HUES6 (cell line): ENCODE measurements around the gene ANKRD29.
"Not testable (repeated sequence)": the region's sequence is repeated elsewhere in the genome, so short reads cannot be mapped to it uniquely, and the experiment has no call there.

Source experiments
- H3K27ac ChIP-seq: 2 replicates; pipeline ENCODE4 v1.7.0; 2013; ENCODE audit warnings: low read depth, mild to moderate bottlenecking, low read length, inconsistent platforms
- H3K27me3 ChIP-seq: 2 replicates; pipeline ENCODE4 v1.6.1; 2013; ENCODE audit warnings: low read length; ENCODE audit not compliant: control insufficient read depth, insufficient read depth
- H3K36me3 ChIP-seq: 2 replicates; pipeline ENCODE4 v1.6.1; 2013; ENCODE audit warnings: low read length; ENCODE audit not compliant: control insufficient read depth, insufficient read depth
- H3K4me1 ChIP-seq: 2 replicates; pipeline ENCODE4 v1.6.1; 2013; ENCODE audit warnings: low read length; ENCODE audit not compliant: control insufficient read depth, insufficient read depth
- H3K4me3 ChIP-seq: 2 replicates; pipeline ENCODE4 v1.5.1; 2013; ENCODE audit warnings: low read depth, low read length
- H3K9ac ChIP-seq: one replicate; pipeline ENCODE4 v1.6.1; 2013; ENCODE audit warnings: mild to moderate bottlenecking, low read length
- H3K9me3 ChIP-seq: 2 replicates; pipeline ENCODE4 v1.6.1; 2013; ENCODE audit warnings: low read depth, low read length; ENCODE audit not compliant: control insufficient read depth, insufficient read depth

The ANKRD29 gene

DNA sequence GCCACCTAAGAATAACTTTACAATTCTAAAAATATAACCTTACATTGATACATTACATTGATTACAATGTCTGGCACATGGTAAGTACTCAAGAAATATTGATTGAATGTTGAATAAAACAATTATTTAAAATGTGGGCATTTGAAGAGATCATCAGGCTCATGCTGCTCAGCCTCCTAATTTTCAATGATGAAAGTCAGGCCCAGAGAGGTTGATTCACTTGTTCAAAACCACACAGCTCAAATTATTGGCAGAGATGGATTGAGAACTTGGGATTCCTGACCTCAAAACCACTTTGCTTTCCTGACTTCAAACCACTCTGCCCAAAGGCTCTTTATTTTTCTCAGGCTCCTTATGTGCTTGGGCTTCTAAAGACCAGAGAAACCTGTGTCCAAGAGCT lies 34.7 kb downstream of the ANKRD29 start:
- no peak overlapping the region for H3K27ac ChIP-seq
- H3K4me3 ChIP-seq: no peak overlapping the region
- no peaks in the 10 kb centered on the region for H3K27me3 ChIP-seq
- H3K4me1 ChIP-seq: peaks cover 5% of the 10 kb centered on the region; the same call in 1 of the 2 replicates
- no peaks in the 10 kb centered on the region for H3K36me3 ChIP-seq
- H3K9ac ChIP-seq: no peak overlapping the region
- no peaks in the 10 kb centered on the region for H3K9me3 ChIP-seq

DNA sequence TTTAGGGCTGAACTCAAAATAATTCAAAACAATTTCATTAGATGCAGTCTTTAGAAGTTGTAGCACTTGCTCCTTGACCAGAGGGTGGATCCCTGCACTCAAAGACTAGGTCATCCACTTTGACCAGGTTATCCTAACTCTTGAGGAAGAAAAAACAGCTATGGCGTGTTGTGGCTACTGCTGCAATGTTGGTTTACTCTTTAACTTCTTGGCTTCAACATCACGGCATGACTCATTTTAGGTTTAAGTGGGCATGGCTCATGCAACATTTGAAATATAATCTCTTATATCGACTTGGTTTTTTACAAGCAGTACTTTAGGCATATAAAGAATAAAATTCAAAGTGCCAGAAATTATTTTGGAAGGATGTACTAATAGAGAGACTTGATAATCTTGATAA lies 35.4 kb downstream of the ANKRD29 start:
- Histone ChIP-seq H3K27ac (no peak overlapping the region), H3K36me3 (no peaks in the 10 kb centered on the region), H3K9me3 (no peaks in the 10 kb centered on the region), H3K4me3 (no peak overlapping the region), H3K4me1 (no peaks in the 10 kb centered on the region), H3K27me3 (no peaks in the 10 kb centered on the region), H3K9ac (no peak overlapping the region)

- H3K9ac ChIP-seq: no peak overlapping the region
Measured at GRCh38 chr18:23626451-23627279, 36.0 kb downstream of the ANKRD29 start.

DNA sequence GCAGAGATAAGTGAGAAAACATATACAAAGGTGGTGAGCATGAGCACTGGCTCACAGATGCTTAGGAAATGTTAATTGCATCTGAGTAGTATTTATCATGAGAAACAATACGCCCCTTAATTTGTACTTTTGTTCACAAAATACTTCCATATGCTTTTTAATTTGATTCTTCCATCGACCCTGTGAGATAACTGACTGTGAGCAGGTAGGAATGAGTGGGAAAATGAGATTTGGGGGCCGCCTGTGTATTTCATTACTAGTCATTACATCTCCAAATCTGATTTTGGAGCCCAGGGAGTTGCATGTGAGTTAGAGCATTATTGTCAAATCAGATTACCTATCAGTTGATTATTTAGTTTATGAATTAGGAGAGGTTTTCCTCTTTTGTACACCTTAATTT lies 39.7 kb downstream of the ANKRD29 start:
- Histone ChIP-seq H3K9ac (no peak overlapping the region), H3K27ac (no peak overlapping the region), H3K4me3 (no peak overlapping the region), H3K4me1 (peaks cover 4% of the 10 kb centered on the region), H3K9me3 (no peaks in the 10 kb centered on the region), H3K27me3 (peaks cover 40% of the 10 kb centered on the region), H3K36me3 (no peaks in the 10 kb centered on the region)

More at GRCh38 chr18:23626451-23627279, 36.0 kb downstream of the ANKRD29 start:
- Histone ChIP-seq H3K4me1 (no peaks in the 10 kb centered on the region), H3K9me3 (no peaks in the 10 kb centered on the region), H3K4me3 (no peak overlapping the region), H3K27ac (no peak overlapping the region), H3K27me3 (peaks cover 5% of the 10 kb centered on the region), H3K36me3 (no peaks in the 10 kb centered on the region)

- Histone ChIP-seq H3K27ac (no peak overlapping the region), H3K4me1 (peaks cover 4% of the 10 kb centered on the region), H3K27me3 (peaks cover 45% of the 10 kb centered on the region), H3K36me3 (no peaks in the 10 kb centered on the region), H3K9me3 (no peaks in the 10 kb centered on the region), H3K9ac (peak overlapping the region; percentile 1), H3K4me3 (peak overlapping the region; percentile 62)
Measured at GRCh38 chr18:23619388-23619881, 43.3 kb downstream of the ANKRD29 start.

DNA sequence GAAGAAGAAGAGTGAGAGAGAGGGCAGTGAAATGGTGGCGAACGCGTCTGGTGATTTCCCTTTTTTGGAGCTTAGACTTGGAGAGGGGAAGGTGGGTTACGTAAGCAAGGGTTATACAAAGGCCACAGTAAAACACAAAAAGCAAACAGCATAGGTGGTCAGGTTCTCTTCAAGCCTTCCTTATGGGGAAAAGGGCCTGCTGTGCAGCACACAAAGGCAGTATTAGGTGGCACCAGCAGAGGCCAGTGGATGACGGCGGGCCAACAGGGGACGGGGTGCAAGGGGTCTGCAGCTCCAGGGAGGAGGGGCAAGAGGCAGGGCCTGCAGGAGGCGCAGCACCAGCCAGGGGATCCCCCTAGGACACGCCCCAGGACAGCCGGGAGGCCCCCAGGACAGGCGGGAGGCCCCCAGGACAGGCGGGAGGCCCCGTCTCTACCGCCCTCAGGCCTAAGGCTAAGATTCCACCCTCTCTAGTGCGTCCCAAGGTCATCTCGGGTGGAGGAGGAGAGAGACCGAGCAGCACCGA lies 43.8 kb downstream of the ANKRD29 start:
- H3K27ac ChIP-seq: no peak overlapping the region
- peak overlapping the region; percentile 62 for H3K4me3 ChIP-seq
- peak overlapping the region; percentile 1 for H3K9ac ChIP-seq

GRCh38 chr18:23617412-23618014 lies 45.2 kb downstream of the ANKRD29 start:
- no peaks in the 10 kb centered on the region for H3K36me3 ChIP-seq
- H3K27me3 ChIP-seq: peaks cover 45% of the 10 kb centered on the region
- H3K9ac ChIP-seq: no peak overlapping the region
- peaks cover 4% of the 10 kb centered on the region for H3K4me1 ChIP-seq
- H3K27ac ChIP-seq: no peak overlapping the region
- no peak overlapping the region for H3K4me3 ChIP-seq
- H3K9me3 ChIP-seq: no peaks in the 10 kb centered on the region

More for the DNA sequence above, 43.8 kb downstream of the ANKRD29 start:
- Histone ChIP-seq H3K9me3 (no peaks in the 10 kb centered on the region), H3K27me3 (peaks cover 45% of the 10 kb centered on the region), H3K36me3 (no peaks in the 10 kb centered on the region), H3K4me1 (peaks cover 4% of the 10 kb centered on the region)

DNA sequence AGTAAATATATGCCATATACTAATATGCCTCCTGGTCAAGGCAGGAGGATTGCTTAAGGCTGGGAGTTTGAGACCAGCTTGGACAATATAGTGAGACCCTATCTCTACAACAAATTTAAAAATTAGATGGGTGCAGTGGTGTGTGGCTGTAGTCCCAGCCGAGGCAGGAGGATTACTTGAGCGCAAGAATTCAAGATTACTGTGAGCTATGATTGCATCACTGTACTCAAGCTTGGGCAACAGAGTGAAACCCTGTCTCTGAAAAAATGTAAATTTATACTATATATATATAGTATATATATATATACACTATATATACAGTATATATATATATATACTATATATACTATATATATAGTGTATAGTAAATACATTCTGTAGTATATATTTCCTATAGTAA lies 46.5 kb downstream of the ANKRD29 start:
- Histone ChIP-seq H3K27ac (no peak overlapping the region), H3K36me3 (no peaks in the 10 kb centered on the region), H3K9ac (no peak overlapping the region), H3K4me1 (peaks cover 4% of the 10 kb centered on the region), H3K4me3 (no peak overlapping the region), H3K9me3 (no peaks in the 10 kb centered on the region), H3K27me3 (peaks cover 36% of the 10 kb centered on the region)

DNA sequence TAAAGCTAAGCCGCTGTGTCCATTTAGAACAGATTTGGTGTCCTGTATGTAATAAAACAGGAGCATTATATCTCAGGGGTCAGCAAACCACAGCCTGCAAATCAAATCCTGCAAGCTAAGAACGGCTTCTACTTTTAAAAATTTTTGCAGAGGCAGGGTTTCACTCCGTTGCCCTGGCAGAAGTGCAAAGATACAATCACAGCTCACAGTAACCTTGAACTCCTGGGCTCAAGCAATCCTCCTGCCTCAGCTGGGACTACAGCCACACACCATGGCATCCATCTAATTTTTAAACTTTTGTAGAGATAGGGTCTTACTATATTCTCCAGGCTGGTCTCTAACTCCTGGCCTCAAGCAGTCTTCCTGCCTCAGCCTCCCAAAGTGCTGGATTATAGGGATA lies 47.8 kb downstream of the ANKRD29 start:
- Histone ChIP-seq H3K4me1 (no peaks in the 10 kb centered on the region; the same call in none of the 2 replicates), H3K9ac (no peak overlapping the region), H3K9me3 (no peaks in the 10 kb centered on the region), H3K36me3 (no peaks in the 10 kb centered on the region), H3K4me3 (no peak overlapping the region), H3K27me3 (peaks cover 23% of the 10 kb centered on the region), H3K27ac (no peak overlapping the region)

DNA sequence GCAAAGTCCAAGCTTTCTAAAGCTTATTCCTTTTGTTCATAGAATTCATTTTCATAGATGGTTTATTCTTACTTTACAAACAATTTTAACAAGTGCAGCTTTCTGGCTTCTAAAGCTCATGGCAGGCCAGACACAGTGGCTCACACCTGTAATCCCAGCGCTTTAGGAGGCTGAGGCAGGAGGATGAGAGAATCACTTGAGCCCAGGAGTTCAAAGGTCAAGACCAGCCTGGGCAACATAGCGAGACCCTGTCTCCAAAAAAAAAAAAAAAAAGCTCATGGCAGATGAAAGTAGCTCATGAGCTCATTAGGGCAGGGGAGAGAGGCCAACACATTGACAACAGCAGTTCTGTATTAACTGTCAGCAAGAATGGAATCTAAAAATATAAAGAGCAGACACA lies 48.3 kb downstream of the ANKRD29 start:
- no peak overlapping the region for H3K4me3 ChIP-seq
- no peak overlapping the region for H3K27ac ChIP-seq
- no peaks in the 10 kb centered on the region for H3K9me3 ChIP-seq
- peaks cover 18% of the 10 kb centered on the region for H3K27me3 ChIP-seq
- no peaks in the 10 kb centered on the region; the same call in 1 of the 2 replicates for H3K4me1 ChIP-seq
- H3K9ac ChIP-seq: no peak overlapping the region
- no peaks in the 10 kb centered on the region for H3K36me3 ChIP-seq

DNA sequence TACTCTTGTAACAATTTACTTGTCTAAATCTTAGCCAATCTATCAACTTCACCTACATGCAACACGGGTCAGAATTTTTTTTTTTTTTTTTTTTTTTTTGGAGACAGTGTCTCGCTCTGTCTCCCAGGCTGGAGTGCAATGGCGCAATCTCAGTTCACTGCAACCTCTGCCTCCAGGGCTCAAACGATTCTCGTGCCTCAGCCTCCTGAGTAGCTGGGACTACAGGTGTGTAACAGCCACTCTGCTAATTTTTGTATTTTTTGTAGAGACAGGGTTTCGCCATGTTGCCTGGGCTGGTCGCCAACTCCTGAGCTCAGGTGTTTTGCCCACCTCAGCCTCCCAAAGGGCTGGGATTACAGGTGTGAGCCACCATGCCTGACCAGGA lies 49.6 kb downstream of the ANKRD29 start:
- not testable (repeated sequence) for H3K36me3 ChIP-seq, H3K9ac ChIP-seq, H3K4me1 ChIP-seq, H3K4me3 ChIP-seq, H3K27ac ChIP-seq, H3K27me3 ChIP-seq, H3K9me3 ChIP-seq
